ENCODE results near the gene TOM1L2. TPM values are rescaled to one million over a fixed set of nuclear protein-coding genes. Genes with fewer than 3 reads are reported as not detected.

Gene TOM1L2
- total and polyA plus RNA-seq, 2 of the 4 experiments (the other 2 are of a cell fraction), result 34.4 to 51.7 TPM

GRCh38 chr17:17882082-17882581 lies 90.1 kb downstream of the TOM1L2 start:
- intact Hi-C loops (cut with micrococcal nuclease), result no loop called here
- Histone ChIP-seq H3K56ac (ENCODE audit: extremely low read depth, insufficient read depth, low read length) (no peak overlapping the region), H2AK5ac (ENCODE audit: low read depth, low read length) (no peak overlapping the region), H3K14ac (replicated peaks; ENCODE audit: low read depth, low read length) (no peak overlapping the region), H3K4me2 (ENCODE audit: low read depth, low read length) (no peak overlapping the region), H3K9me1 (ENCODE audit: insufficient read depth, low read length) (peaks cover 9% of the 10 kb centered on the region; the same call in 1 of the 2 replicates), H4K91ac (ENCODE audit: insufficient read depth, low read depth, low read length) (no peak overlapping the region), H3K4me1 (ENCODE audit: control insufficient read depth, insufficient read depth, low read length) (peaks cover 10% of the 10 kb centered on the region), H2BK15ac (ENCODE audit: low read depth, low read length) (no peak overlapping the region), H4K8ac (ENCODE audit: low read depth in 2 of 2, low read length in 2 of 2) (no peak overlapping the region), H3K9me3 (ENCODE audit: control insufficient read depth, insufficient read depth, low read length) (no peaks in the 10 kb centered on the region), H3K79me1 (ENCODE audit: low read depth in 1 of 2, low read length in 2 of 2) (peaks cover 0 to 4% of the 10 kb centered on the region in 2 experiments; a peak in 2 of 4 replicates), H3K4ac (ENCODE audit: low read depth, low read length) (no peak overlapping the region), H3K27ac (ENCODE audit: insufficient read depth, low read length) (no peak overlapping the region), H3K9ac (ENCODE audit: low read depth, low read length) (no peak overlapping the region), H2BK20ac (ENCODE audit: low read depth, low read length) (no peak overlapping the region), H4K20me1 (ENCODE audit: insufficient read depth, low read length) (peaks cover 19% of the 10 kb centered on the region), H3K27me3 (ENCODE audit: control insufficient read depth, insufficient read depth, low read length) (no peaks in the 10 kb centered on the region), H3K36me3 (ENCODE audit: control insufficient read depth, insufficient read depth, low read length) (peaks cover 41% of the 10 kb centered on the region), H2BK5ac (ENCODE audit: low read depth, low read length, poor library complexity, severe bottlenecking) (no peak overlapping the region), H2AFZ (replicated peaks; ENCODE audit: low read length, poor library complexity) (no peak overlapping the region), H3K23ac (ENCODE audit: low read depth, low read length) (no peak overlapping the region), H2BK120ac (ENCODE audit: low read depth, low read length) (no peak overlapping the region), H2AK9ac (replicated peaks; ENCODE audit: low read depth, low read length, poor library complexity) (no peak overlapping the region), H3K4me3 (ENCODE audit: insufficient read depth, low read depth, low read length) (no peak overlapping the region), H4K5ac (ENCODE audit: low read depth, low read length) (no peak overlapping the region), H3K18ac (ENCODE audit: low read depth, low read length) (no peak overlapping the region)
- dilution Hi-C loops (cut with HindIII; ENCODE audit: low sequenced_read_pairs, unreplicated experiment), result no loop called here
- no peak for ATAC-seq (ENCODE audit: low read depth)
- CTCF ChIA-PET, result no interaction called here
- POLR2A ChIA-PET (ENCODE audit: unreplicated experiment), result no interaction called here
- no peak for DNase-seq
- no TSS peak for BruUV-seq (replicated peaks)
- TF ChIP-seq MXI1 (IDR thresholded peaks at IDR 0.05; ENCODE audit: borderline replicate concordance, low read depth, low read length), result no peak
- TF ChIP-seq POLR2A (IDR thresholded peaks at IDR 0.05; ENCODE audit: low read depth, low read length), result no peak
- TF ChIP-seq FOS (IDR thresholded peaks at IDR 0.05; ENCODE audit: low read depth, low read length), result no peak
- no peak for TF ChIP-seq MAZ (IDR thresholded peaks at IDR 0.05; ENCODE audit: borderline replicate concordance, low read depth, low read length)
- TF ChIP-seq RCOR1 (IDR thresholded peaks at IDR 0.05; ENCODE audit: insufficient replicate concordance, low read length), result no peak
- no peak for TF ChIP-seq ELK1 (IDR thresholded peaks at IDR 0.05; ENCODE audit: borderline replicate concordance, low read depth, low read length)
- no peak for TF ChIP-seq CTCF (conservative IDR thresholded peaks at IDR 0.05; ENCODE audit: low read depth, low read length)
- no peak for TF ChIP-seq MAFK (IDR thresholded peaks at IDR 0.05; ENCODE audit: low read depth, low read length)
- TF ChIP-seq SMC3 (IDR thresholded peaks at IDR 0.05; ENCODE audit: low read depth, low read length), result no peak
- no peak for TF ChIP-seq USF2 (IDR thresholded peaks at IDR 0.05; ENCODE audit: low read depth, low read length)
- no peak for TF ChIP-seq CEBPB (IDR thresholded peaks at IDR 0.05; ENCODE audit: low read depth, low read length)
- TF ChIP-seq RAD21 (IDR thresholded peaks at IDR 0.05; ENCODE audit: low read length), result no peak
- no peak for TF ChIP-seq NFE2L2 (IDR thresholded peaks at IDR 0.05; ENCODE audit: low read depth, low read length)
- 87% methylated on average over 5 of the region's 8 CpGs; no CpG with 5 or more reads in 1 of the 2 experiments for WGBS, 2 experiments (ENCODE audit: extremely low coverage in 2 of 2, insufficient read length in 1 of 2)
- in situ Hi-C loops (cut with MboI; ENCODE audit: low sequenced_read_pairs), result loop anchor here (25.0 kb wide), 1 partner anchor 520 kb away; no protein-coding TSS in a partner anchor

All from IMR-90 (cell line).